GM23338 (cell line): Measurements from ENCODE around the gene BCAS3. TPM values are rescaled to one million over a fixed set of nuclear protein-coding genes. Genes with fewer than 3 reads are reported as not detected.

ENCODE experiments used
- ATAC-seq: fragments of 200-7000 bp; cut with Tn5 transposase; 3 replicates; pipeline ENCODE4 v1.9.1; 2020
- DNase-seq: peaks from one replicate; pipeline ENCODE4 v3.0.0-alpha.2; 2015; ENCODE audit warnings: low spot score
- H2AFZ ChIP-seq: fragments of 200-600 bp; sonication (generic); 2 replicates; pipeline ENCODE4 v1.8.0; 2016; ENCODE audit warnings: antibody characterized with exemption, mild to moderate bottlenecking, moderate library complexity
- H3F3A ChIP-seq: fragments of 200-600 bp; sonication (generic); replicated peaks from 2 replicates; pipeline ENCODE4 v1.8.0; 2017; ENCODE audit warnings: antibody characterized with exemption, mixed run types, low read depth
- H3K27ac ChIP-seq: fragments of 200-600 bp; sonication (generic); 2 replicates; pipeline ENCODE4 v1.6.1; 2016; ENCODE audit warnings: low read depth
- H3K27me3 ChIP-seq: fragments of 200-600 bp; sonication (generic); 2 replicates; pipeline ENCODE4 v1.8.0; 2016; ENCODE audit warnings: mild to moderate bottlenecking, mixed run types, moderate library complexity; ENCODE audit not compliant: insufficient read depth
- H3K36me3 ChIP-seq: fragments of 200-600 bp; sonication (generic); 2 replicates; pipeline ENCODE4 v1.8.0; 2016; ENCODE audit warnings: mild to moderate bottlenecking; ENCODE audit not compliant: insufficient read depth
- H3K4me1 ChIP-seq: fragments of 200-600 bp; sonication (generic); 2 replicates; pipeline ENCODE4 v1.8.0; 2016; ENCODE audit warnings: mild to moderate bottlenecking, moderate library complexity; ENCODE audit not compliant: insufficient read depth
- H3K4me2 ChIP-seq: fragments of 200-600 bp; sonication (generic); 2 replicates; pipeline ENCODE4 v1.7.1; 2017; ENCODE audit warnings: mixed run types
- H3K4me3 ChIP-seq: fragments of 200-600 bp; sonication (generic); 2 replicates; pipeline ENCODE4 v1.6.1; 2016; ENCODE audit warnings: mixed run types
- H3K79me2 ChIP-seq: fragments of 200-600 bp; sonication (generic); replicated peaks from 2 replicates; pipeline ENCODE4 v1.8.0; 2017; ENCODE audit warnings: mild to moderate bottlenecking; ENCODE audit not compliant: insufficient read depth
- H3K9me2 ChIP-seq: fragments of 200-600 bp; sonication (generic); 2 replicates; pipeline ENCODE4 v1.8.0; 2017; ENCODE audit not compliant: insufficient read depth
- H4K20me1 ChIP-seq: fragments of 200-600 bp; sonication (generic); replicated peaks from 2 replicates; pipeline ENCODE4 v1.8.0; 2017; ENCODE audit warnings: mild to moderate bottlenecking; ENCODE audit not compliant: insufficient read depth
- H3K27ac Mint-ChIP-seq: 2 replicates; pipeline ENCODE4 v1.8.0; 2020; ENCODE audit warnings: inconsistent platforms, mild to moderate bottlenecking, moderate library complexity, mixed read lengths
- H3K27me3 Mint-ChIP-seq: 3 replicates; pipeline ENCODE4 v1.8.0; 2022; ENCODE audit warnings: low read depth, mild to moderate bottlenecking, moderate library complexity, mixed read lengths, inconsistent platforms; ENCODE audit not compliant: insufficient read depth, poor library complexity
- H3K36me3 Mint-ChIP-seq: 3 replicates; pipeline ENCODE4 v1.8.0; 2021; ENCODE audit warnings: low read depth, mild to moderate bottlenecking, inconsistent platforms, moderate library complexity, mixed read lengths
- H3K4me1 Mint-ChIP-seq: 3 replicates; pipeline ENCODE4 v1.8.0; 2020; ENCODE audit warnings: mild to moderate bottlenecking, inconsistent platforms, mixed read lengths
- H3K4me3 Mint-ChIP-seq: 3 replicates; pipeline ENCODE4 v1.8.0; 2021; ENCODE audit warnings: moderate library complexity, mild to moderate bottlenecking, inconsistent platforms, mixed read lengths
- H3K9me3 Mint-ChIP-seq: 3 replicates; pipeline ENCODE4 v1.8.0; 2020; ENCODE audit warnings: moderate library complexity, mild to moderate bottlenecking, inconsistent platforms, mixed read lengths
- CREB1 ChIP-seq: fragments of 250-450 bp; sonication (Bioruptor Pico); IDR thresholded peaks from 2 replicates; pipeline ENCODE4 v1.5.0; 2020; ENCODE audit warnings: low read depth, mild to moderate bottlenecking, moderate library complexity
- EZH2 ChIP-seq: fragments of 200-600 bp; sonication (generic); IDR thresholded peaks from one replicate; pipeline ENCODE4 v1.8.0; 2017; ENCODE audit warnings: antibody characterized with exemption, mild to moderate bottlenecking, low read depth; ENCODE audit not compliant: unreplicated experiment
- JUNB ChIP-seq: IDR thresholded peaks from one replicate; pipeline ENCODE4 v1.6.1; 2016; ENCODE audit warnings: antibody characterized with exemption; ENCODE audit not compliant: unreplicated experiment
- NANOG ChIP-seq: IDR thresholded peaks from 2 replicates; pipeline ENCODE4 v1.6.1; 2016; ENCODE audit warnings: antibody characterized with exemption, borderline replicate concordance
- POLR2AphosphoS5 ChIP-seq: IDR thresholded peaks from 2 replicates; pipeline ENCODE4 v1.6.1; 2016; ENCODE audit warnings: antibody characterized with exemption, low read depth
- STAT1 ChIP-seq: IDR thresholded peaks from one replicate; pipeline ENCODE4 v1.6.1; 2016; ENCODE audit warnings: antibody characterized with exemption; ENCODE audit not compliant: unreplicated experiment
- ZNF114 ChIP-seq: fragments of 250-450 bp; sonication (Bioruptor Pico); IDR thresholded peaks from 2 replicates; pipeline ENCODE4 v1.5.0; 2020; ENCODE audit warnings: mild to moderate bottlenecking, moderate library complexity
- ZNF331 ChIP-seq: fragments of 250-450 bp; sonication (Bioruptor Pico); IDR thresholded peaks from 2 replicates; pipeline ENCODE4 v1.5.0; 2020; ENCODE audit warnings: low read depth, mild to moderate bottlenecking, moderate library complexity
- polyA plus RNA-seq: library from polyadenylated mRNA; unstranded; fragments of >200 nt; fragmentation: Nextera tagmentation; extraction: Ambion mirVana; gene quantifications from 2 replicates; pipeline ENCODE4 v1.2.1, GENCODE V29; 2016
- total RNA-seq: library from RNA; depleted of rRNA; stranded (reverse); fragments of >200 nt; shearing (Covaris generic); gene quantifications from 2 replicates; pipeline ENCODE4 v1.2.3, GENCODE V29; 2014
- TF ChIP-seq, protein P1 (sequence below): IDR thresholded peaks from 2 replicates; pipeline ENCODE4 v1.6.1; 2016; ENCODE audit warnings: antibody characterized with exemption
- TF ChIP-seq, protein P2 (sequence below): IDR thresholded peaks from one replicate; pipeline ENCODE4 v1.6.1; 2018; ENCODE audit warnings: antibody characterized with exemption; ENCODE audit not compliant: unreplicated experiment
- TF ChIP-seq, protein P3 (sequence below), 2 experiments: fragments of 200-600 bp in 1 of 2; sonication (generic) in 1 of 2; conservative IDR thresholded peaks; 2 replicates each; pipeline versions ENCODE4 v1.5.1 to v1.6.1; 2016 to 2017; ENCODE audit warnings: antibody characterized with exemption in 2 of 2, low read depth in 2 of 2, mild to moderate bottlenecking in 2 of 2, moderate library complexity in 1 of 2
- TF ChIP-seq, protein P4 (sequence below): fragments of 250-450 bp; sonication (Bioruptor Pico); IDR thresholded peaks from 2 replicates; pipeline ENCODE4 v1.5.0; 2020; ENCODE audit warnings: mild to moderate bottlenecking, moderate library complexity

Gene BCAS3
- total and polyA plus RNA-seq, 2 experiments from 2014 or later, result 8.2 to 28.0 TPM

DNA sequence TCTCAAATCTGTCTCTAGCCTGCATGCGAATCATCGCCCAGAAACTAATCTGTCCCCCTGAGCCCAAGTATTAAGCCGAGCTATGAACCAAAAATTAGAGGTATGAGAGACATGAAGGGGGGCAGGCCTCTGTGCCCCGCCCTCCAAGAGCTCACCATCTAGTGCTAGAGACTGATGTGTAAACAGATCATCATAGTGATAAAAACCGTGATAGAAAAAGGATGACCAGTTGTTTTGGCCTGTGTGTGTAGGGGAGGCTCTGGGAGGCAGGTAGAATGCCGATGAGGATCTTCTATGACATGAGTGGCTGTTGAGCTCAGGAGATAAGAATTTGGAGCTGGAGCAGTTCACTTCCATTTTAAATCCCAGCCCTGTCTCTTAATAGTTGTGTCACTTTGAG, 632.9 kb downstream of the BCAS3 start:
- DNase-seq (no peak), ATAC-seq (no peak)
- no peaks in the 10 kb centered on the region for H4K20me1 ChIP-seq
- 0 out of 2 replicates have a peak, but pooled peaks cover 8% of the 10 kb centered on the region for H3K4me1 ChIP-seq
- no peaks in the 10 kb centered on the region for H3K36me3 Mint-ChIP-seq
- H2AFZ ChIP-seq, result no peak overlapping the region
- peaks cover 7% of the 10 kb centered on the region for H3K27me3 Mint-ChIP-seq
- no peaks in the 10 kb centered on the region for H3K27me3 ChIP-seq
- no peak overlapping the region for H3K27ac ChIP-seq
- H3K4me3 ChIP-seq, result no peak overlapping the region
- no peak overlapping the region for H3K27ac Mint-ChIP-seq
- H3K36me3 ChIP-seq, result no peaks in the 10 kb centered on the region
- H3K9me2 ChIP-seq, result no peaks in the 10 kb centered on the region
- H3K4me2 ChIP-seq, result no peak overlapping the region
- H3K9me3 Mint-ChIP-seq, result no peaks in the 10 kb centered on the region
- H3K4me3 Mint-ChIP-seq, result no peak overlapping the region
- H3K4me1 Mint-ChIP-seq, result peaks cover 17% of the 10 kb centered on the region; the same call in 2 of the 3 replicates
- no peak for TF ChIP-seq JUNB
- TF ChIP-seq, protein P1, sequence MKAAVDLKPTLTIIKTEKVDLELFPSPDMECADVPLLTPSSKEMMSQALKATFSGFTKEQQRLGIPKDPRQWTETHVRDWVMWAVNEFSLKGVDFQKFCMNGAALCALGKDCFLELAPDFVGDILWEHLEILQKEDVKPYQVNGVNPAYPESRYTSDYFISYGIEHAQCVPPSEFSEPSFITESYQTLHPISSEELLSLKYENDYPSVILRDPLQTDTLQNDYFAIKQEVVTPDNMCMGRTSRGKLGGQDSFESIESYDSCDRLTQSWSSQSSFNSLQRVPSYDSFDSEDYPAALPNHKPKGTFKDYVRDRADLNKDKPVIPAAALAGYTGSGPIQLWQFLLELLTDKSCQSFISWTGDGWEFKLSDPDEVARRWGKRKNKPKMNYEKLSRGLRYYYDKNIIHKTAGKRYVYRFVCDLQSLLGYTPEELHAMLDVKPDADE, result no peak
- TF ChIP-seq POLR2AphosphoS5, result no peak
- TF ChIP-seq STAT1, result no peak
- TF ChIP-seq ZNF331 (CRISPR knock-in tag), result no peak
- no peak for TF ChIP-seq ZNF114 (CRISPR knock-in tag)
- no peak for TF ChIP-seq CREB1 (CRISPR knock-in tag)
- TF ChIP-seq, protein P2, sequence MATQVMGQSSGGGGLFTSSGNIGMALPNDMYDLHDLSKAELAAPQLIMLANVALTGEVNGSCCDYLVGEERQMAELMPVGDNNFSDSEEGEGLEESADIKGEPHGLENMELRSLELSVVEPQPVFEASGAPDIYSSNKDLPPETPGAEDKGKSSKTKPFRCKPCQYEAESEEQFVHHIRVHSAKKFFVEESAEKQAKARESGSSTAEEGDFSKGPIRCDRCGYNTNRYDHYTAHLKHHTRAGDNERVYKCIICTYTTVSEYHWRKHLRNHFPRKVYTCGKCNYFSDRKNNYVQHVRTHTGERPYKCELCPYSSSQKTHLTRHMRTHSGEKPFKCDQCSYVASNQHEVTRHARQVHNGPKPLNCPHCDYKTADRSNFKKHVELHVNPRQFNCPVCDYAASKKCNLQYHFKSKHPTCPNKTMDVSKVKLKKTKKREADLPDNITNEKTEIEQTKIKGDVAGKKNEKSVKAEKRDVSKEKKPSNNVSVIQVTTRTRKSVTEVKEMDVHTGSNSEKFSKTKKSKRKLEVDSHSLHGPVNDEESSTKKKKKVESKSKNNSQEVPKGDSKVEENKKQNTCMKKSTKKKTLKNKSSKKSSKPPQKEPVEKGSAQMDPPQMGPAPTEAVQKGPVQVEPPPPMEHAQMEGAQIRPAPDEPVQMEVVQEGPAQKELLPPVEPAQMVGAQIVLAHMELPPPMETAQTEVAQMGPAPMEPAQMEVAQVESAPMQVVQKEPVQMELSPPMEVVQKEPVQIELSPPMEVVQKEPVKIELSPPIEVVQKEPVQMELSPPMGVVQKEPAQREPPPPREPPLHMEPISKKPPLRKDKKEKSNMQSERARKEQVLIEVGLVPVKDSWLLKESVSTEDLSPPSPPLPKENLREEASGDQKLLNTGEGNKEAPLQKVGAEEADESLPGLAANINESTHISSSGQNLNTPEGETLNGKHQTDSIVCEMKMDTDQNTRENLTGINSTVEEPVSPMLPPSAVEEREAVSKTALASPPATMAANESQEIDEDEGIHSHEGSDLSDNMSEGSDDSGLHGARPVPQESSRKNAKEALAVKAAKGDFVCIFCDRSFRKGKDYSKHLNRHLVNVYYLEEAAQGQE, result no peak
- TF ChIP-seq NANOG, result no peak
- TF ChIP-seq, protein P3, sequence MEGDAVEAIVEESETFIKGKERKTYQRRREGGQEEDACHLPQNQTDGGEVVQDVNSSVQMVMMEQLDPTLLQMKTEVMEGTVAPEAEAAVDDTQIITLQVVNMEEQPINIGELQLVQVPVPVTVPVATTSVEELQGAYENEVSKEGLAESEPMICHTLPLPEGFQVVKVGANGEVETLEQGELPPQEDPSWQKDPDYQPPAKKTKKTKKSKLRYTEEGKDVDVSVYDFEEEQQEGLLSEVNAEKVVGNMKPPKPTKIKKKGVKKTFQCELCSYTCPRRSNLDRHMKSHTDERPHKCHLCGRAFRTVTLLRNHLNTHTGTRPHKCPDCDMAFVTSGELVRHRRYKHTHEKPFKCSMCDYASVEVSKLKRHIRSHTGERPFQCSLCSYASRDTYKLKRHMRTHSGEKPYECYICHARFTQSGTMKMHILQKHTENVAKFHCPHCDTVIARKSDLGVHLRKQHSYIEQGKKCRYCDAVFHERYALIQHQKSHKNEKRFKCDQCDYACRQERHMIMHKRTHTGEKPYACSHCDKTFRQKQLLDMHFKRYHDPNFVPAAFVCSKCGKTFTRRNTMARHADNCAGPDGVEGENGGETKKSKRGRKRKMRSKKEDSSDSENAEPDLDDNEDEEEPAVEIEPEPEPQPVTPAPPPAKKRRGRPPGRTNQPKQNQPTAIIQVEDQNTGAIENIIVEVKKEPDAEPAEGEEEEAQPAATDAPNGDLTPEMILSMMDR (conservative IDR thresholded peaks at IDR 0.05; ENCODE audit: low read depth in 2 of 2), result no peak
- no peak for TF ChIP-seq EZH2
- TF ChIP-seq, protein P4, sequence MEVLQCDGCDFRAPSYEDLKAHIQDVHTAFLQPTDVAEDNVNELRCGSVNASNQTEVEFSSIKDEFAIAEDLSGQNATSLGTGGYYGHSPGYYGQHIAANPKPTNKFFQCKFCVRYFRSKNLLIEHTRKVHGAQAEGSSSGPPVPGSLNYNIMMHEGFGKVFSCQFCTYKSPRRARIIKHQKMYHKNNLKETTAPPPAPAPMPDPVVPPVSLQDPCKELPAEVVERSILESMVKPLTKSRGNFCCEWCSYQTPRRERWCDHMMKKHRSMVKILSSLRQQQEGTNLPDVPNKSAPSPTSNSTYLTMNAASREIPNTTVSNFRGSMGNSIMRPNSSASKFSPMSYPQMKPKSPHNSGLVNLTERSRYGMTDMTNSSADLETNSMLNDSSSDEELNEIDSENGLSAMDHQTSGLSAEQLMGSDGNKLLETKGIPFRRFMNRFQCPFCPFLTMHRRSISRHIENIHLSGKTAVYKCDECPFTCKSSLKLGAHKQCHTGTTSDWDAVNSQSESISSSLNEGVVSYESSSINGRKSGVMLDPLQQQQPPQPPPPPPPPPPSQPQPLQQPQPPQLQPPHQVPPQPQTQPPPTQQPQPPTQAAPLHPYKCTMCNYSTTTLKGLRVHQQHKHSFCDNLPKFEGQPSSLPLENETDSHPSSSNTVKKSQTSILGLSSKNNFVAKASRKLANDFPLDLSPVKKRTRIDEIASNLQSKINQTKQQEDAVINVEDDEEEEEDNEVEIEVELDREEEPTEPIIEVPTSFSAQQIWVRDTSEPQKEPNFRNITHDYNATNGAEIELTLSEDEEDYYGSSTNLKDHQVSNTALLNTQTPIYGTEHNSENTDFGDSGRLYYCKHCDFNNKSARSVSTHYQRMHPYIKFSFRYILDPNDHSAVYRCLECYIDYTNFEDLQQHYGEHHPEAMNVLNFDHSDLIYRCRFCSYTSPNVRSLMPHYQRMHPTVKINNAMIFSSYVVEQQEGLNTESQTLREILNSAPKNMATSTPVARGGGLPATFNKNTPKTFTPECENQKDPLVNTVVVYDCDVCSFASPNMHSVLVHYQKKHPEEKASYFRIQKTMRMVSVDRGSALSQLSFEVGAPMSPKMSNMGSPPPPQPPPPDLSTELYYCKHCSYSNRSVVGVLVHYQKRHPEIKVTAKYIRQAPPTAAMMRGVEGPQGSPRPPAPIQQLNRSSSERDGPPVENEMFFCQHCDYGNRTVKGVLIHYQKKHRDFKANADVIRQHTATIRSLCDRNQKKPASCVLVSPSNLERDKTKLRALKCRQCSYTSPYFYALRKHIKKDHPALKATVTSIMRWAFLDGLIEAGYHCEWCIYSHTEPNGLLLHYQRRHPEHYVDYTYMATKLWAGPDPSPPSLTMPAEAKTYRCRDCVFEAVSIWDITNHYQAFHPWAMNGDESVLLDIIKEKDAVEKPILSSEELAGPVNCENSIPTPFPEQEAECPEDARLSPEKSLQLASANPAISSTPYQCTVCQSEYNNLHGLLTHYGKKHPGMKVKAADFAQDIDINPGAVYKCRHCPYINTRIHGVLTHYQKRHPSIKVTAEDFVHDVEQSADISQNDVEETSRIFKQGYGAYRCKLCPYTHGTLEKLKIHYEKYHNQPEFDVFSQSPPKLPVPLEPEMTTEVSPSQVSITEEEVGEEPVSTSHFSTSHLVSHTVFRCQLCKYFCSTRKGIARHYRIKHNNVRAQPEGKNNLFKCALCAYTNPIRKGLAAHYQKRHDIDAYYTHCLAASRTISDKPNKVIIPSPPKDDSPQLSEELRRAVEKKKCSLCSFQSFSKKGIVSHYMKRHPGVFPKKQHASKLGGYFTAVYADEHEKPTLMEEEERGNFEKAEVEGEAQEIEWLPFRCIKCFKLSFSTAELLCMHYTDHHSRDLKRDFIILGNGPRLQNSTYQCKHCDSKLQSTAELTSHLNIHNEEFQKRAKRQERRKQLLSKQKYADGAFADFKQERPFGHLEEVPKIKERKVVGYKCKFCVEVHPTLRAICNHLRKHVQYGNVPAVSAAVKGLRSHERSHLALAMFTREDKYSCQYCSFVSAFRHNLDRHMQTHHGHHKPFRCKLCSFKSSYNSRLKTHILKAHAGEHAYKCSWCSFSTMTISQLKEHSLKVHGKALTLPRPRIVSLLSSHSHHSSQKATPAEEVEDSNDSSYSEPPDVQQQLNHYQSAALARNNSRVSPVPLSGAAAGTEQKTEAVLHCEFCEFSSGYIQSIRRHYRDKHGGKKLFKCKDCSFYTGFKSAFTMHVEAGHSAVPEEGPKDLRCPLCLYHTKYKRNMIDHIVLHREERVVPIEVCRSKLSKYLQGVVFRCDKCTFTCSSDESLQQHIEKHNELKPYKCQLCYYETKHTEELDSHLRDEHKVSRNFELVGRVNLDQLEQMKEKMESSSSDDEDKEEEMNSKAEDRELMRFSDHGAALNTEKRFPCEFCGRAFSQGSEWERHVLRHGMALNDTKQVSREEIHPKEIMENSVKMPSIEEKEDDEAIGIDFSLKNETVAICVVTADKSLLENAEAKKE (CRISPR knock-in tag), result no peak
- H3K79me2 ChIP-seq, result no peaks in the 10 kb centered on the region
- no peaks in the 10 kb centered on the region for H3F3A ChIP-seq
